CD4-positive, alpha-beta T cell (primary cell): ENCODE data around the gene ASB3. TPM values are rescaled to one million over a fixed set of nuclear protein-coding genes. Genes with fewer than 3 reads are reported as not detected.

ENCODE experiments used
- ATAC-seq: fragments of 200-7000 bp; cut with Tn5 transposase; one replicate; pipeline ENCODE4 v1.10.0; 2022; ENCODE audit warnings: mild to moderate bottlenecking; ENCODE audit not compliant: poor library complexity
- CTCF ChIA-PET: fragments of 350-600 bp; sonication (Branson Sonifier 250); formaldehyde crosslinking; loops from one replicate; lab custom pipeline; 2021; ENCODE audit warnings: antibody characterized with exemption, inconsistent platforms; lab: Charles Lee
- POLR2A ChIA-PET: fragments of 350-600 bp; sonication (Branson Sonifier 250); formaldehyde crosslinking; loops from one replicate; lab custom pipeline; 2021; ENCODE audit warnings: antibody characterized with exemption, inconsistent platforms; lab: Charles Lee
- DNase-seq, 14 experiments: peaks; one replicate each; pipeline ENCODE4 v3.0.0-alpha.2; 2013 to 2020; ENCODE audit warnings: mixed read lengths in 2 of 14
- H3K27ac ChIP-seq, 2 donors: one replicate each; pipeline versions ENCODE4 v1.5.1 to v1.7.0; 2013; ENCODE audit warnings: low read length in 2 of 2, low read depth in 1 of 2, mild to moderate bottlenecking in 1 of 2
- H3K27me3 ChIP-seq, 2 experiments: 1 replicate in 1 of 2; 2 replicates in 1 of 2; pipeline versions ENCODE4 v1.6.1 to v1.7.0; 2013; ENCODE audit warnings: low read length in 2 of 2, control low read depth in 1 of 2, mild to moderate bottlenecking in 1 of 2, moderate library complexity in 1 of 2; ENCODE audit not compliant: insufficient read depth in 2 of 2, control insufficient read depth in 1 of 2
- H3K36me3 ChIP-seq: one replicate; pipeline ENCODE4 v1.6.1; 2013; ENCODE audit warnings: low read length, control low read depth; ENCODE audit not compliant: insufficient read depth
- H3K4me1 ChIP-seq: one replicate; pipeline ENCODE4 v1.6.1; 2013; ENCODE audit warnings: low read length, control low read depth; ENCODE audit not compliant: insufficient read depth
- H3K4me3 ChIP-seq: one replicate; pipeline ENCODE4 v1.5.1; 2013; ENCODE audit warnings: mild to moderate bottlenecking, low read length, moderate library complexity
- H3K9me3 ChIP-seq, 2 experiments: 1 replicate in 1 of 2; 2 replicates in 1 of 2; pipeline versions ENCODE4 v1.6.1 to v1.7.0; 2013; ENCODE audit warnings: low read length in 2 of 2, mild to moderate bottlenecking in 2 of 2, control low read depth in 1 of 2, moderate library complexity in 1 of 2; ENCODE audit not compliant: control insufficient read depth in 1 of 2, insufficient read depth in 1 of 2
- H3K27ac Mint-ChIP-seq: one replicate; pipeline ENCODE4 v1.8.0; 2020; ENCODE audit warnings: mixed read lengths
- H3K27me3 Mint-ChIP-seq: one replicate; pipeline ENCODE4 v1.8.0; 2021; ENCODE audit warnings: mixed read lengths
- H3K36me3 Mint-ChIP-seq: one replicate; pipeline ENCODE4 v1.8.0; 2021; ENCODE audit warnings: low read depth, mixed read lengths
- H3K4me1 Mint-ChIP-seq: one replicate; pipeline ENCODE4 v1.8.0; 2021; ENCODE audit warnings: low read depth, mixed read lengths
- H3K4me3 Mint-ChIP-seq: one replicate; pipeline ENCODE4 v1.8.0; 2020; ENCODE audit warnings: mild to moderate bottlenecking, mixed read lengths
- H3K9me3 Mint-ChIP-seq: one replicate; pipeline ENCODE4 v1.8.0; 2020; ENCODE audit warnings: mixed read lengths
- CTCF ChIP-seq: fragments of 200-600 bp; IDR thresholded peaks from one replicate; pipeline ENCODE4 v1.8.0; 2022; ENCODE audit warnings: antibody characterized with exemption, mild to moderate bottlenecking
- intact Hi-C, 2 experiments: fragments of 100-400 bp; cut with DNase I in 1 of 2; cut with micrococcal nuclease in 1 of 2; formaldehyde crosslinking; loops; one replicate each; pipeline versions ENCODE4 v1.15.1 to v1.9.0; 2023 to 2025; cut with DNase I, micrococcal nuclease
- total RNA-seq, 174 experiments: library from RNA in 2 of 174; stranded (reverse) in 2 of 174; gene quantifications; one replicate each; pipeline ENCODE4 v1.2.3 and lab custom pipeline; 2021 to 2026

Gene ASB3
- total RNA-seq, 2 experiments from 2014 or later: 31.0 to 34.3 TPM

GRCh38 chr2:53784436-53784835, 2.3 kb downstream of the ASB3 start:
- POLR2A ChIA-PET: interaction anchor here (6.2 kb wide), 1 partner anchor 16 kb away, joined by 82 read pairs; the partner anchor contains the start of gene CHAC2
- H3K27ac ChIP-seq: no peak overlapping the region
- peak overlapping the region; percentile 86 for H3K27ac Mint-ChIP-seq
- CTCF ChIA-PET: no interaction called here
- peaks cover 10% of the 10 kb centered on the region for H3K36me3 ChIP-seq
- intact Hi-C loops: loop anchor here (2.0 to 10.0 kb wide), 5 partner anchors 14 to 1910 kb away; partner anchors contain the start of genes CLHC1 (in 1 of the 2), PNPT1 (in 1 of the 2), PPP4R3B (in 1 of the 2) and PSME4 (in 1 of the 2)
- peak overlapping the region; percentile 97 for H3K4me3 Mint-ChIP-seq
- no peak for DNase-seq
- no peak for ATAC-seq
- no peaks in the 10 kb centered on the region for H3K9me3 Mint-ChIP-seq
- H3K9me3 ChIP-seq: no peaks in the 10 kb centered on the region
- no peak overlapping the region for H3K4me3 ChIP-seq
- no peaks in the 10 kb centered on the region for H3K27me3 ChIP-seq
- peaks cover 51% of the 10 kb centered on the region for H3K4me1 Mint-ChIP-seq
- H3K27me3 Mint-ChIP-seq: no peaks in the 10 kb centered on the region
- H3K4me1 ChIP-seq: peaks cover 24% of the 10 kb centered on the region
- TF ChIP-seq CTCF: no peak
- peaks cover 38% of the 10 kb centered on the region for H3K36me3 Mint-ChIP-seq

- Histone ChIP-seq H3K4me1 (peaks cover 17% of the 10 kb centered on the region), H3K27ac (no peak overlapping the region), H3K9me3 (no peaks in the 10 kb centered on the region), H3K36me3 (peaks cover 10% of the 10 kb centered on the region), H3K27me3 (no peaks in the 10 kb centered on the region), H3K4me3 (no peak overlapping the region)
- no peak overlapping the region for H3K4me3 Mint-ChIP-seq
- H3K36me3 Mint-ChIP-seq: peaks cover 46% of the 10 kb centered on the region
- TF ChIP-seq CTCF: no peak
- DNase-seq: no peak
- H3K27ac Mint-ChIP-seq: no peak overlapping the region
- peaks cover 50% of the 10 kb centered on the region for H3K4me1 Mint-ChIP-seq
- no peaks in the 10 kb centered on the region for H3K9me3 Mint-ChIP-seq
- ChIA-PET POLR2A (no interaction called here), CTCF (no interaction called here)
- intact Hi-C loops: loop anchor here (10.0 kb wide), 4 partner anchors 192 to 1912 kb away; partner anchors contain the start of genes CLHC1 (in 1 of the 2), PNPT1 (in 1 of the 2), PPP4R3B (in 1 of the 2) and PSME4 (in 1 of the 2)
- no peaks in the 10 kb centered on the region for H3K27me3 Mint-ChIP-seq
- ATAC-seq: no peak
Observed at GRCh38 chr2:53782676-53783075, 4.1 kb downstream of the ASB3 start.

- no peaks in the 10 kb centered on the region for H3K27me3 Mint-ChIP-seq
- peaks cover 39% of the 10 kb centered on the region for H3K4me1 Mint-ChIP-seq
- H3K36me3 Mint-ChIP-seq: peaks cover 38% of the 10 kb centered on the region
- peaks cover 17% of the 10 kb centered on the region for H3K36me3 ChIP-seq
- TF ChIP-seq CTCF: no peak
- H3K27ac Mint-ChIP-seq: peak overlapping the region; percentile 24
- intact Hi-C loops: loop anchor here (10.0 kb wide), 4 partner anchors 195 to 1915 kb away; partner anchors contain the start of genes CLHC1 (in 1 of the 2), PNPT1 (in 1 of the 2), PPP4R3B (in 1 of the 2) and PSME4 (in 1 of the 2)
- H3K27ac ChIP-seq: no peak overlapping the region
- no peak overlapping the region for H3K4me3 Mint-ChIP-seq
- ATAC-seq: no peak
- CTCF ChIA-PET: interaction anchor here (0.9 to 1.2 kb wide), 2 partner anchors 12 to 21 kb away, joined by 3 read pairs; no protein-coding TSS in a partner anchor
- H3K4me3 ChIP-seq: no peak overlapping the region
- peaks cover 7% of the 10 kb centered on the region for H3K4me1 ChIP-seq
- no peaks in the 10 kb centered on the region for H3K9me3 ChIP-seq
- H3K27me3 ChIP-seq: no peaks in the 10 kb centered on the region
- POLR2A ChIA-PET: interaction anchor here (1.5 kb wide), 1 partner anchor 12 kb away, joined by 7 read pairs; the partner anchor contains the start of gene CHAC2
- no peaks in the 10 kb centered on the region for H3K9me3 Mint-ChIP-seq
- no peak for DNase-seq
Observed at GRCh38 chr2:53780056-53780455, 6.7 kb downstream of the ASB3 start.
